Measurements from ENCODE around the gene TRAPPC1. TPM values are rescaled to one million over a fixed set of nuclear protein-coding genes. Genes with fewer than 3 reads are reported as not detected.

Gene TRAPPC1
- total RNA-seq, 2 experiments from 2014 or later, result 39.3 to 39.5 TPM

DNA sequence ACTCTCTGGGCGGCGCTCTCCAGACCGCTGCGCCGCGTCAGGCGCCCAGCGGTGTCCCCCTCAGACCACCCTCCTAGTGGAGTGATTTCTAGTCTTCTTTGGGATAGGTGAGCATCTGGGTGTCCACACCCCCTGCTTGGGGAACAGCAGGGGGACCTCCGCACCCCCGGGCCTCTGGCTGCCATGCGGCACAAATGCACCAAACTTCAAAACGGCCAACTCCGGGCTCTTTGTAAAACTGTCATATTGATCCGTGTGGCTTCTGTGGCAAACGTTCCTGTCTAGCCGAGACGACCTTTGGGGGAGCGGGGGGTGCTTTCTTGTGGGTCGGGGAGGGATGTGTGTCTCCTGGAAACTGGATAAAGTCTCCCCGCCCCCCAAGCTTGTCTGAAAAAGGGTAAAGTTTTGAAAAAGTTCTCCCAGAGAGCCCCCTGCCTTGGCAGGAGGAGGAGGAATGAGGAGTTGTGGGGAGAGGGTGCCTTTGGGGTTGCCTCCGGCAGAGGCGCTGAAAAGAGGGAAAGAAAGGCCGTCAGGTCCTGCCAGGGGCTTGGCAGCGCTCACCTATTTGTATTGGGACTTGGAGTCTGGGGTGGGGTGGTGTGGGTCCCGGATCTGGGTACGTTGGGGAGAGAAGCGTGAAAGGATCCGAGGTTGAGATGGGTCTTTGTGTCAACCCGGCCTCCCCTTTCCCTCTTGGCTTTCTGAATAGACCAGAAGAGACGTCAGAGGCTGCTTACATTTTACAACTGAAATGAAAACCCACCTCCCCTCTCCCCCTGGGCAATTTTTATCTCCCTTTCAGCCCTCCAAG, 45.3 kb downstream of the TRAPPC1 start:
- no peaks in the 10 kb centered on the region for H3K9me3 ChIP-seq (ENCODE audit: control insufficient read depth in 1 of 2, insufficient read depth in 1 of 2, low read length in 2 of 2)
- ATAC-seq (ENCODE audit: poor library complexity) (peak; percentile 10), DNase-seq (peak; percentile 23 to 85 (median 60))
- H3K27me3 ChIP-seq (ENCODE audit: control insufficient read depth in 1 of 2, insufficient read depth in 2 of 2, low read length in 2 of 2), result no peaks in the 10 kb centered on the region
- no peaks in the 10 kb centered on the region for H3K27me3 Mint-ChIP-seq
- peaks cover 6% of the 10 kb centered on the region for H3K4me1 Mint-ChIP-seq (ENCODE audit: low read depth)
- H3K4me1 ChIP-seq (ENCODE audit: insufficient read depth, low read length), result peaks cover 61% of the 10 kb centered on the region
- peaks cover 21% of the 10 kb centered on the region for H3K36me3 ChIP-seq (ENCODE audit: insufficient read depth, low read length)
- intact Hi-C loops (cut with DNase I, micrococcal nuclease), result loop anchor here (1.0 to 5.0 kb wide), 5 partner anchors 24 to 52 kb away; partner anchors contain the start of genes CNTROB (in 1 of the 2), KDM6B (in 1 of the 2), NAA38 (in 1 of the 2) and TRAPPC1 (in 1 of the 2)
- no peak overlapping the region for H3K4me3 Mint-ChIP-seq
- peak overlapping the region; percentile 86 to 96 for H3K27ac ChIP-seq (ENCODE audit: low read depth in 1 of 2, low read length in 2 of 2)
- TF ChIP-seq, protein P1, sequence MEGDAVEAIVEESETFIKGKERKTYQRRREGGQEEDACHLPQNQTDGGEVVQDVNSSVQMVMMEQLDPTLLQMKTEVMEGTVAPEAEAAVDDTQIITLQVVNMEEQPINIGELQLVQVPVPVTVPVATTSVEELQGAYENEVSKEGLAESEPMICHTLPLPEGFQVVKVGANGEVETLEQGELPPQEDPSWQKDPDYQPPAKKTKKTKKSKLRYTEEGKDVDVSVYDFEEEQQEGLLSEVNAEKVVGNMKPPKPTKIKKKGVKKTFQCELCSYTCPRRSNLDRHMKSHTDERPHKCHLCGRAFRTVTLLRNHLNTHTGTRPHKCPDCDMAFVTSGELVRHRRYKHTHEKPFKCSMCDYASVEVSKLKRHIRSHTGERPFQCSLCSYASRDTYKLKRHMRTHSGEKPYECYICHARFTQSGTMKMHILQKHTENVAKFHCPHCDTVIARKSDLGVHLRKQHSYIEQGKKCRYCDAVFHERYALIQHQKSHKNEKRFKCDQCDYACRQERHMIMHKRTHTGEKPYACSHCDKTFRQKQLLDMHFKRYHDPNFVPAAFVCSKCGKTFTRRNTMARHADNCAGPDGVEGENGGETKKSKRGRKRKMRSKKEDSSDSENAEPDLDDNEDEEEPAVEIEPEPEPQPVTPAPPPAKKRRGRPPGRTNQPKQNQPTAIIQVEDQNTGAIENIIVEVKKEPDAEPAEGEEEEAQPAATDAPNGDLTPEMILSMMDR (IDR thresholded peaks at IDR 0.05), result no peak
- H3K4me3 ChIP-seq (ENCODE audit: low read length), result peak overlapping the region; percentile 98
- no peaks in the 10 kb centered on the region for H3K9me3 Mint-ChIP-seq
- H3K36me3 Mint-ChIP-seq (ENCODE audit: low read depth), result peaks cover 4% of the 10 kb centered on the region
- ChIA-PET CTCF (interaction anchor here (1.0 to 1.3 kb wide), 2 partner anchors 12 to 104 kb away, joined by 3 to 5 read pairs; no protein-coding TSS in a partner anchor), POLR2A (interaction anchor here (0.9 to 1.9 kb wide), 8 partner anchors 18 to 103 kb away, joined by 3 to 18 read pairs (median 4); partner anchors contain the start of genes CNTROB, NAA38, RNF227 and TRAPPC1)
- H3K27ac Mint-ChIP-seq, result no peak overlapping the region

DNA sequence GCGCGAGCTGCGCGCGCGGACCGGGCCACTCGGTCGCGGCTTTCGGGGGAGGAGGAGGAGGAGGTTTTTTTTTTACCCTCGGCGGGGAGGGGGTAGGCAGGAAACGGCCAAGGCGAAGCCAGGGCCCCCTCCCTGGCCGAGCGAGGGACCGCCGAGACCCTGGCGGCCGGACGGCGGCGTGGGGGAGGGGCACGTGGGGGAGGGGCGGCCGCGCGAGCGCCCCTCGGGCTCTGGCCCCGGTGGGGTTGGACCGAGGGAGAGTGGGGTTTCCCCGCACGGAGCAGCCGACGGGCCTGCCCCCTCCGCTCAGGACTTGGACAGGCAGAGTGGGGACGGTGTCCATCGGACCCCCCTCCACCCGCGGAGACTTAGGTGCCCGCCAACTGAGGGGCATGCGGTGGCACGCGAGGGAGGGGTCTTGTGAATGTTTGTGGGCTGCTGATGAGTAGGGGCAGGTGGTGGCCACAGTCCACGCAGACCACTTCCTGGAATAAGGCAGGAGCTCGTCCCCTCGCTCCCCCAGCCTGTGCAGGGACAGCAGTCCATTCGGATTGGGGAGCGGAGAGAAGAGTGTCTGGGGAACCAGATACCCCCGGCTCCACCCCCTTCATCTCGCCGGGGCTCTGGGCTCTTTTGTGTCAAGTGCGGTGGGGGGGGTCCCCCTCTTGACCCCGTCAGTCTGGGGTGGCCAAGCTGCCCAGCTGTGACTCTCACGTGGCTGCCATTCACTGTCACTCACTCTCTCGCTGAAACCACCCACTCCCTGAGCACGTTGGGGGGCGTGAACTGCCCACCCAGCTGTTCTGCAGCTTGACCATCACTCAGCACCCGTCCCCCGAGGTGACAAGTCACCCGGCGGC, 46.1 kb downstream of the TRAPPC1 start:
- H3K4me1 Mint-ChIP-seq (ENCODE audit: low read depth), result peaks cover 6% of the 10 kb centered on the region
- peak overlapping the region; percentile 86 to 96 for H3K27ac ChIP-seq (ENCODE audit: low read depth in 1 of 2, low read length in 2 of 2)
- H3K27me3 Mint-ChIP-seq, result no peaks in the 10 kb centered on the region
- TF ChIP-seq, protein P1 (IDR thresholded peaks at IDR 0.05), result no peak
- no peaks in the 10 kb centered on the region for H3K9me3 Mint-ChIP-seq
- no peak overlapping the region for H3K27ac Mint-ChIP-seq
- intact Hi-C loops (cut with DNase I, micrococcal nuclease), result loop anchor here (2.0 to 5.0 kb wide), 3 partner anchors 23 to 51 kb away; partner anchors contain the start of genes CNTROB (in 1 of the 2), KDM6B (in 1 of the 2) and TRAPPC1 (in 1 of the 2)
- peaks cover 4% of the 10 kb centered on the region for H3K36me3 Mint-ChIP-seq (ENCODE audit: low read depth)
- CTCF ChIA-PET, result interaction anchor here (1.0 to 1.3 kb wide), 3 partner anchors 13 to 105 kb away, joined by 3 to 5 read pairs (median 3); no protein-coding TSS in a partner anchor
- ATAC-seq (ENCODE audit: poor library complexity), result no peak
- no peaks in the 10 kb centered on the region for H3K27me3 ChIP-seq (ENCODE audit: control insufficient read depth in 1 of 2, insufficient read depth in 2 of 2, low read length in 2 of 2)
- peak in 12 of 14 experiments; percentile 10 to 76 (median 32) for DNase-seq
- H3K4me1 ChIP-seq (ENCODE audit: insufficient read depth, low read length), result peaks cover 69% of the 10 kb centered on the region
- POLR2A ChIA-PET, result interaction anchor here (0.6 to 1.9 kb wide), 9 partner anchors 17 to 272 kb away, joined by 3 to 18 read pairs (median 3); partner anchors contain the start of genes CNTROB, NAA38, RNF227 and TRAPPC1
- no peaks in the 10 kb centered on the region for H3K9me3 ChIP-seq (ENCODE audit: control insufficient read depth in 1 of 2, insufficient read depth in 1 of 2, low read length in 2 of 2)
- H3K36me3 ChIP-seq (ENCODE audit: insufficient read depth, low read length), result peaks cover 19% of the 10 kb centered on the region
- peak overlapping the region; percentile 98 for H3K4me3 ChIP-seq (ENCODE audit: low read length)
- no peak overlapping the region for H3K4me3 Mint-ChIP-seq

All from CD4-positive, alpha-beta T cell (primary cell).